GM12872 (cell line): Measurements from ENCODE around the gene AGPAT4.

Experiments used
- TF ChIP-seq, protein P1 (sequence below): IDR thresholded peaks from 3 replicates; pipeline ENCODE4 v1.5.1; 2011; ENCODE audit warnings: low read depth, mild to moderate bottlenecking, low read length, moderate library complexity; ENCODE audit not compliant: insufficient read depth

Gene AGPAT4

GRCh38 chr6:161200610-161201370 lies 73.1 kb downstream of the AGPAT4 start:
- TF ChIP-seq, protein P1, sequence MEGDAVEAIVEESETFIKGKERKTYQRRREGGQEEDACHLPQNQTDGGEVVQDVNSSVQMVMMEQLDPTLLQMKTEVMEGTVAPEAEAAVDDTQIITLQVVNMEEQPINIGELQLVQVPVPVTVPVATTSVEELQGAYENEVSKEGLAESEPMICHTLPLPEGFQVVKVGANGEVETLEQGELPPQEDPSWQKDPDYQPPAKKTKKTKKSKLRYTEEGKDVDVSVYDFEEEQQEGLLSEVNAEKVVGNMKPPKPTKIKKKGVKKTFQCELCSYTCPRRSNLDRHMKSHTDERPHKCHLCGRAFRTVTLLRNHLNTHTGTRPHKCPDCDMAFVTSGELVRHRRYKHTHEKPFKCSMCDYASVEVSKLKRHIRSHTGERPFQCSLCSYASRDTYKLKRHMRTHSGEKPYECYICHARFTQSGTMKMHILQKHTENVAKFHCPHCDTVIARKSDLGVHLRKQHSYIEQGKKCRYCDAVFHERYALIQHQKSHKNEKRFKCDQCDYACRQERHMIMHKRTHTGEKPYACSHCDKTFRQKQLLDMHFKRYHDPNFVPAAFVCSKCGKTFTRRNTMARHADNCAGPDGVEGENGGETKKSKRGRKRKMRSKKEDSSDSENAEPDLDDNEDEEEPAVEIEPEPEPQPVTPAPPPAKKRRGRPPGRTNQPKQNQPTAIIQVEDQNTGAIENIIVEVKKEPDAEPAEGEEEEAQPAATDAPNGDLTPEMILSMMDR: no peak

DNA sequence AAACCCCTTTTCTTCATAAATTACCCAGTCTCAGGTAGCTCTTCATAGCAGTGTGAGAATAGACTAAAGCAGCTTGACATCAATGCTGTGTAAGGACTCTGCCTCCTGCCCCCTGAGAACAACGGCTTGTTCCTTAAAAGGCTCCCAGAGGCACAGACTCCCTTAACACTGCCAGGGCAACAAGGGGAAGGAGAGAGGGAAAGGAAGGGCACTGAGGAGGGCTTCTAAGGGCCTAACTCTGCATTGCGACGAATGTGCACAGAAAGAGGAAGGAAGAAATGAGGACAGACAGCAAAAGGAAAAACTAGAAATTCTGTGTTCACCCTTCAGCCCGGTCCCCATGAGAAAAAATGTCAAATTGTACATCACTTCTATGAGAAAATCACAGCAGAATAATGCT lies 74.0 kb downstream of the AGPAT4 start:
- TF ChIP-seq, protein P1: no peak

GRCh38 chr6:161198783-161199460 lies 74.9 kb downstream of the AGPAT4 start:
- TF ChIP-seq, protein P1: no peak

DNA sequence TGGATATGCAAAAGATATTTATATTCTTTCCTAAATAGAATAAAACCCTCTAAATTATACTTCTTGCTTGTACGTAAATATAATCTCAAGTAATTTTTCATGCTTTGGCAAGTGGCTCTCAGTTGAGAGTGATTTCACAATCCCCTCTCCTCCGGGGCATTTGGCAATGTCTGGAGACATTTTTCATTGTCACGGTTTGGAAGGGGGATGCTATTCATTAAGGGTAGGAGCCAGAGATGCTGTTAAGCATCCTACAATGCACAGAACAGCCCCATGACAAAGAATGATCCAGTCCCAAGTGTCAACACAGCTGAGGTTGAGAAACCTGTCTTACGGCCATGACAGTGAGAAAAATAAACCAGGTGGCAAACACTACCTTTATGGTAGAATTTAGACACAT lies 75.7 kb downstream of the AGPAT4 start:
- TF ChIP-seq, protein P1: no peak

DNA sequence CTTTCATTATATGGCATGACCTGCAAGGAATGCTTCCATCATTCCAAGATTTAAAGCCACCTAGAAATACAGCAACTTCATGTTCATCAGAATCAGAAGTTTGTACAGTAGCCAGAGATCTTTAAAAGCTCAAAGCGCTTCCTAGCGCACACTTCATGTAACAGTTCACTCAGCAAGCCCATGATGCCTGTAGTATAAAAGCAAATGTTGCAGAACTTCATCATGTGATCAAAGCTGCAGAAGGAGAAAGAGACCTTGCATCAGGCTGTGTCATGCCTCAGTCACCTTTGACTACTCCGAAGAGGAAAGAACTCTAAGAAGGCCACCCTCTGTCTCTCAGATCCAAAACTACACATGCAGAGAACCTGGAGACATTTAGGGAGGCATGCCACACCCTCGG lies 78.5 kb downstream of the AGPAT4 start:
- TF ChIP-seq, protein P1: no peak

GRCh38 chr6:161194374-161194773 lies 79.5 kb downstream of the AGPAT4 start:
- TF ChIP-seq, protein P1: no peak

GRCh38 chr6:161192636-161193411 lies 81.0 kb downstream of the AGPAT4 start:
- TF ChIP-seq, protein P1: no peak
